Panc1 (cell line): ENCODE results near the gene IL12RB2. TPM values are rescaled to one million over a fixed set of nuclear protein-coding genes. Genes with fewer than 3 reads are reported as not detected.

Source experiments
- ATAC-seq: fragments of 200-7000 bp; cut with Tn5 transposase; 2 replicates; pipeline ENCODE4 v1.9.1; 2020; ENCODE audit warnings: mild to moderate bottlenecking, moderate library complexity
- BruUV-seq: library from RNA; stranded (reverse); fragments of 400-500 nt; replicated peaks from 2 replicates; lab custom pipeline; 2021; lab: Mats Ljungman, UMichigan
- CTCF ChIA-PET: fragments of 300-600 bp; sonication (Branson Sonifier 250); formaldehyde crosslinking; loops from one replicate; lab custom pipeline; 2022; ENCODE audit warnings: antibody characterized with exemption; lab: Charles Lee
- POLR2A ChIA-PET: fragments of 300-600 bp; sonication (Branson Sonifier 250); formaldehyde crosslinking; loops from one replicate; lab custom pipeline; 2022; ENCODE audit warnings: antibody characterized with exemption; lab: Charles Lee
- DNase-seq: peaks from one replicate; pipeline ENCODE4 v3.0.0-alpha.2; 2010; ENCODE audit warnings: low read depth, low spot score
- H3K27ac ChIP-seq: 2 replicates; pipeline ENCODE4 v1.5.1; 2011; ENCODE audit warnings: mild to moderate bottlenecking, low read length, inconsistent platforms
- H3K27me3 ChIP-seq: fragments of 200-500 bp; sonication (Bioruptor generic); 2 replicates; pipeline ENCODE4 v1.6.0; 2014; ENCODE audit warnings: low read length, inconsistent platforms; ENCODE audit not compliant: control insufficient read depth, insufficient read depth
- H3K36me3 ChIP-seq: fragments of 200-500 bp; sonication (Bioruptor generic); 2 replicates; pipeline ENCODE4 v1.5.1; 2014; ENCODE audit warnings: inconsistent platforms, mild to moderate bottlenecking, low read length, moderate library complexity; ENCODE audit not compliant: control insufficient read depth, insufficient read depth
- H3K4me1 ChIP-seq: 2 replicates; pipeline ENCODE4 v1.5.1; 2011; ENCODE audit warnings: inconsistent platforms, mild to moderate bottlenecking, low read length, moderate library complexity; ENCODE audit not compliant: control insufficient read depth, insufficient read depth
- H3K4me3 ChIP-seq, 2 experiments: 2 replicates each; pipeline ENCODE4 v1.5.1; 2011 to 2012; ENCODE audit warnings: low read depth in 2 of 2, low read length in 2 of 2, mild to moderate bottlenecking in 2 of 2, inconsistent platforms in 1 of 2, moderate library complexity in 1 of 2
- H3K9me3 ChIP-seq: fragments of 200-500 bp; sonication (Bioruptor generic); 2 replicates; pipeline ENCODE4 v1.5.1; 2014; ENCODE audit warnings: low read depth, mild to moderate bottlenecking, inconsistent platforms, low read length, moderate library complexity; ENCODE audit not compliant: control insufficient read depth, insufficient read depth
- POLR2AphosphoS5 ChIP-seq: IDR thresholded peaks from 2 replicates; pipeline ENCODE4 v1.6.1; 2012; ENCODE audit warnings: mild to moderate bottlenecking, low read depth, low read length, moderate library complexity
- REST ChIP-seq, 2 experiments: IDR thresholded peaks; 2 replicates each; pipeline ENCODE4 v1.6.1; 2011 to 2012; ENCODE audit warnings: low read depth in 2 of 2, control low read depth in 1 of 2, low read length in 1 of 2, mild to moderate bottlenecking in 1 of 2, moderate library complexity in 1 of 2; ENCODE audit not compliant: insufficient read depth in 1 of 2
- SIN3A ChIP-seq: IDR thresholded peaks from 2 replicates; pipeline ENCODE4 v1.6.1; 2012; ENCODE audit warnings: low read depth, mild to moderate bottlenecking, low read length, moderate library complexity, borderline replicate concordance; ENCODE audit not compliant: insufficient read depth
- TCF7L2 ChIP-seq: IDR thresholded peaks from 2 replicates; pipeline ENCODE4 v1.6.1; 2011; ENCODE audit warnings: mild to moderate bottlenecking, low read depth, low read length, inconsistent platforms
- in situ Hi-C: cut with HindIII; loops from 2 replicates; pipeline ENCODE4 v1.10.0; 2016; ENCODE audit warnings: low sequenced_read_pairs, low pct_unique_long_range_greater_than_20kb
- intact Hi-C: fragments of 100-400 bp; cut with micrococcal nuclease; formaldehyde crosslinking; loops from one replicate; pipeline ENCODE4 v1.10.0; 2022; ENCODE audit not compliant: unreplicated experiment
- total RNA-seq: library from RNA; stranded (reverse); gene quantifications from one replicate; pipeline ENCODE4 v1.2.1, GENCODE V29; 2021; ENCODE audit not compliant: unreplicated experiment
- TF ChIP-seq, protein P1 (sequence below): fragments of 450-650 bp; IDR thresholded peaks from 2 replicates; pipeline ENCODE4 v1.5.1; 2017; ENCODE audit warnings: mild to moderate bottlenecking

The IL12RB2 gene
- total RNA-seq, 1 experiment from 2014 or later = 0.26 TPM

DNA sequence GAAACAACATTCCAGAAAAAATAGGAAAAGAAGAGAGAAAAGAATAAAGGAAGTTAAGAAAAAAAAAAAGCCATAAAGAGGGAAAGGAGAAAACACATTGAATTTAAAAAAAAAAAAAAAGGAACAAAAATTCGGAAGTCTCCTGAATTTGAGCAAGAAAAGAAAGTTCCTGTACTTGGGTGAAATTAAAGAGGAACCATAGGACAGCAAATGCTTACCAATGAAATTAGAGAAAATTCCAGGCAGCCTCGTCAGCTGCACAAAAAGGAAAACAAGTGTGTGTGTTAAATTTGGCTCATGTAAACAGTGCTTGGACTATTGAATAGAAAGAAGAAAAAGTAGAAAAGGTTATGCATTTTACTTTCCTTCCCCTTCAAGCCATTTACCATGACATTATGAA lies 4.9 kb downstream of the IL12RB2 start:
- ATAC-seq = no peak
- Histone ChIP-seq H3K9me3 (no peaks in the 10 kb centered on the region), H3K36me3 (no peaks in the 10 kb centered on the region), H3K4me1 (no peaks in the 10 kb centered on the region), H3K27me3 (peaks cover 26% of the 10 kb centered on the region), H3K27ac (no peak overlapping the region), H3K4me3 (no peak overlapping the region)
- in situ Hi-C loops = no loop called here
- no TSS peak for BruUV-seq
- ChIA-PET CTCF (no interaction called here), POLR2A (no interaction called here)
- intact Hi-C loops = no loop called here
- TF ChIP-seq TCF7L2 (no peak), SIN3A (no peak), POLR2AphosphoS5 (no peak), REST (IDR thresholded peaks at IDR 0.05; ENCODE audit: insufficient read depth in 1 of 2, low read depth in 2 of 2, low read length in 1 of 2) (no peak)
- TF ChIP-seq, protein P1, sequence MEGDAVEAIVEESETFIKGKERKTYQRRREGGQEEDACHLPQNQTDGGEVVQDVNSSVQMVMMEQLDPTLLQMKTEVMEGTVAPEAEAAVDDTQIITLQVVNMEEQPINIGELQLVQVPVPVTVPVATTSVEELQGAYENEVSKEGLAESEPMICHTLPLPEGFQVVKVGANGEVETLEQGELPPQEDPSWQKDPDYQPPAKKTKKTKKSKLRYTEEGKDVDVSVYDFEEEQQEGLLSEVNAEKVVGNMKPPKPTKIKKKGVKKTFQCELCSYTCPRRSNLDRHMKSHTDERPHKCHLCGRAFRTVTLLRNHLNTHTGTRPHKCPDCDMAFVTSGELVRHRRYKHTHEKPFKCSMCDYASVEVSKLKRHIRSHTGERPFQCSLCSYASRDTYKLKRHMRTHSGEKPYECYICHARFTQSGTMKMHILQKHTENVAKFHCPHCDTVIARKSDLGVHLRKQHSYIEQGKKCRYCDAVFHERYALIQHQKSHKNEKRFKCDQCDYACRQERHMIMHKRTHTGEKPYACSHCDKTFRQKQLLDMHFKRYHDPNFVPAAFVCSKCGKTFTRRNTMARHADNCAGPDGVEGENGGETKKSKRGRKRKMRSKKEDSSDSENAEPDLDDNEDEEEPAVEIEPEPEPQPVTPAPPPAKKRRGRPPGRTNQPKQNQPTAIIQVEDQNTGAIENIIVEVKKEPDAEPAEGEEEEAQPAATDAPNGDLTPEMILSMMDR = no peak
- DNase-seq = no peak

- intact Hi-C loops = no loop called here
- Histone ChIP-seq H3K9me3 (no peaks in the 10 kb centered on the region), H3K4me3 (no peak overlapping the region), H3K4me1 (no peaks in the 10 kb centered on the region), H3K27ac (no peak overlapping the region), H3K27me3 (peaks cover 39% of the 10 kb centered on the region), H3K36me3 (no peaks in the 10 kb centered on the region)
- DNase-seq (no peak), ATAC-seq (no peak)
- no TSS peak for BruUV-seq
- TF ChIP-seq TCF7L2 (no peak), REST (IDR thresholded peaks at IDR 0.05; ENCODE audit: insufficient read depth in 1 of 2, low read depth in 2 of 2, low read length in 1 of 2) (no peak), SIN3A (no peak), POLR2AphosphoS5 (no peak)
- TF ChIP-seq, protein P1 = no peak
- in situ Hi-C loops = no loop called here
- POLR2A ChIA-PET = no interaction called here
- CTCF ChIA-PET = interaction anchor here (0.7 kb wide), 1 partner anchor 26 kb away, joined by 3 read pairs; no protein-coding TSS in a partner anchor
Measured at GRCh38 chr1:67313934-67314671, 6.4 kb downstream of the IL12RB2 start.
